AG09309 (cell line): ENCODE results near the gene C1QTNF1.
A peak's percentile ranks its signal among the peaks of the same experiment; 100 is the strongest.
"Not testable (repeated sequence)": the region's sequence is repeated elsewhere in the genome, so short reads cannot be mapped to it uniquely, and the experiment has no call there.

Experiments
- DNase-seq: peaks from one replicate; pipeline ENCODE4 v3.0.0-alpha.2; 2010; ENCODE audit warnings: low read depth
- H3K4me3 ChIP-seq: 2 replicates; pipeline ENCODE4 v1.5.1; 2011; ENCODE audit warnings: mild to moderate bottlenecking, low read depth, low read length, moderate library complexity; ENCODE audit not compliant: control insufficient read depth
- CTCF ChIP-seq: IDR thresholded peaks from 2 replicates; pipeline ENCODE4 v1.5.1; 2011; ENCODE audit warnings: mild to moderate bottlenecking, low read depth, low read length, inconsistent platforms; ENCODE audit not compliant: insufficient read depth, control insufficient read depth; ENCODE audit errors: missing control alignments

The C1QTNF1 gene

GRCh38 chr17:79020631-79021301, 3.2 kb upstream of the C1QTNF1 start:
- no peak for DNase-seq
- no peak overlapping the region for H3K4me3 ChIP-seq
- TF ChIP-seq CTCF: no peak

- H3K4me3 ChIP-seq, DNase-seq: not testable (repeated sequence)
Observed at GRCh38 chr17:79021929-79022328, 2.0 kb upstream of the C1QTNF1 start.

GRCh38 chr17:79022507-79022991, 1.4 kb upstream of the C1QTNF1 start:
- H3K4me3 ChIP-seq: no peak overlapping the region
- no peak for TF ChIP-seq CTCF
- no peak for DNase-seq

- no peak for DNase-seq
- TF ChIP-seq CTCF: no peak
- H3K4me3 ChIP-seq: no peak overlapping the region
Observed at GRCh38 chr17:79023180-79023705, 726 bp upstream of the C1QTNF1 start.

- peak overlapping the region; percentile 86 for H3K4me3 ChIP-seq
- no peak for TF ChIP-seq CTCF
- DNase-seq: no peak
Observed at GRCh38 chr17:79024901-79025737, 1.1 kb downstream of the C1QTNF1 start.

GRCh38 chr17:79026376-79027273, 2.7 kb downstream of the C1QTNF1 start:
- DNase-seq: no peak
- no peak overlapping the region for H3K4me3 ChIP-seq

More at GRCh38 chr17:79026376-79027273, 2.7 kb downstream of the C1QTNF1 start:
- no peak for TF ChIP-seq CTCF
